HG03442 (cell line): ENCODE measurements around the gene QPCTL.
A peak's percentile ranks its signal among the peaks of the same experiment; 100 is the strongest.
"Not testable (repeated sequence)": the region's sequence is repeated elsewhere in the genome, so short reads cannot be mapped to it uniquely, and the experiment has no call there.

Experiments used
- ATAC-seq: cut with Tn5 transposase; IDR thresholded peaks from one replicate; pipeline ENCODE4 v1.9.1; 2021; ENCODE audit warnings: mild to moderate bottlenecking, moderate library complexity; ENCODE audit not compliant: unreplicated experiment

The QPCTL gene

DNA sequence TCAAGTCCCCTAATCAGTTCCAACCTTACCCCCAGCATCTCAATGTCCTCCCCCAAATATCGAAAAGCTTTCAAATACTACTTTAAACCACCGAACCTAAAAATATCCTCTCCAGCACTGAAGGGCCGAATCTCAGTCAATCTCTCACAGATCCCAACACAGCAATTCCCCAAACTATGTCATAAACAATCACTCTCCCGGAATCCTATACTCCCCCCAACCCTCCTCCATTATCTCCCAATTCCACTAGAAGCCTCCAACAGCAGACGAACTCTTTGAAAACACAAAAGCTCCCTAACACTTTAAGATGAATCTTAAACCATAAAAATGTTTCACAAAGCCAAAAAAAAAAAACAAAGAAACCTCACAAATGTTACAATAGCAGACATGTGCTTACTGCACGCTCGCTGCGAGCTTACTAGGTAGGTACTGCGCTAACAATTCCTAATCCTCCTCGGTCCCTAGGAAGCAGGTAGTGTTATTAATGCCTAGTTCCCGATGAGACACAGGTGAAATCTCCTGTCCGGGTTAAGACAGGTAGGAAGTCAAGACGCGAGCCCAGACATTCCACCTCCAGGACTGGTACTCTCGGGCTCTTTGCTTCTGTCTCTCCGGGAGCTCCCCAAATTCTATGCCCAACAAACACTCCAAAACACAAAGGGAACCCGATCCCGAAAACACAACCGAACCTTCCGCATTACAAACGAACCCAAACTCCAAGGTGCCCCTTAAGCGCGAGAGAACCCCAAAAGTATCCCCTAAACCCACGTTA is 24.1 kb downstream of the QPCTL start:
- no peak for ATAC-seq

DNA sequence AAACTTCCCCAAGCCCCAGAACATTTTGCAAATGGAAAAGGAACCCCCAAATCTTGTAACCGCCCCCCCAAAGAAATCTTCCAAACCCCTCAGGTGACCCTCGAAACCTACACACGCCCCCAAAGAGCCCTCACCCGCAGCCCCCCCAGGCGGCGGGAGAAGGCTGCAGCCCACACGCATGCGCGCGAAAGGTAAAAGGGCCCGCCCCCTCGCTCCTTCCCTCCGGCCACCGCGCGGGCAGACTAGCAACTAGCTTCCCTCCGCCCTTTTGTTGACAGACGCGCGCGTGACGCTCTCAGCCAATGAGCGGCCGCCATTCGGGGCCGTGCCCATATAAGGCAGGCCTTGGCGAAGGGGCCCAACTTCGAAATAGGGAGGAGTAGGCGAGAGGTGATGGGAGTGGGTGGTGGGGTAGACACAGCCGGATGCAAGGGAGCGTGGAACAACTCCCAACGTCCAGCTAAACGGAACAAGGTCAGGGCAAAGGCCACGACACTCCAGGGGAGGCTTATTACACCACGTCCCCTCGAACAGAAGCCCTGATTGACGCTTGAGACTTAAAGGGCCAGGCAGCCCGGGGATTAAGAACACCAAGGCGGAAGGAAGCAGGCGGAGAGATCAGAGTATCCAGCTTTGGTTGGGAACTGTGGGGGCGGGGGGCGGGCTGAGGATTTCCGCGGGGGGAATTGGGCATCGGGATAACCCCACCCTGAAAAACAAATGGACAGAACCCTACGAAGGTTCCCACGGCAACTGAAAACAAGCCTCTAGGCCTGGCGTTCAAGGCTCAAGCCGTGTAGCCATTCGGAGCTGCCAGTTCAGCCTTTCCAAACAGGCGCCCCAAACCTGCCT is 24.9 kb downstream of the QPCTL start:
- peak; percentile 93 for ATAC-seq

DNA sequence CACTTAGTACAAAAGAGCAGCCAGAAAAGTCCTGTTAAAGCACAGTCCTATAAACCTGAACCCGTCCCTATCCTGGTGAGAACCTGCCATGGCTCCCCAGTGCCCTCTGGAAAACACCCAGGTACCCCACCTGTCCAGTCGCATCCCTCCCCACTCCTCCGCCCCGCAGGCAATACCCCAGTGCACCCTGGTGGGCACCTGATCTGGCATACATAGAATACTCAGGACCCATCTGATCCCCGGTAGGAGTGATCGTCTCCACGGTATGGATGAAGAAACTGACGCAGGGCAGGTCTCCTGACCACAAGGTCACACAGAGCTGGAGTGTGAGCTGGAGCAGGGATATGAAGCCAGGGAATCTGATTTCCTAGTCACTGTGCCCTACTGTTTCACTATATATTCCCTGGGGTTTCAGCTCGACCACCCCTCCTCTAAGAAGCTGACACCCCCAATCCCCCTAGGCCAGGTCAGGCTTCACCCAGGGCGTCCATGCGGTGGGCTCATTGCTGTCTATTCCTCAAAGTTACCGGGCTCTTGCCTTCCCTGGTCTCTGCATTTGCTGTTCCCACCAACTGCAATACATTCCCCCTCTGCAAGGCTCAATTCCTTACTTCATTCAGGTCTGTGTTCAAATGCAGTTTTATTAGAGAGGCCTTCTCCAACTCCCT is 25.7 kb downstream of the QPCTL start:
- no peak for ATAC-seq

DNA sequence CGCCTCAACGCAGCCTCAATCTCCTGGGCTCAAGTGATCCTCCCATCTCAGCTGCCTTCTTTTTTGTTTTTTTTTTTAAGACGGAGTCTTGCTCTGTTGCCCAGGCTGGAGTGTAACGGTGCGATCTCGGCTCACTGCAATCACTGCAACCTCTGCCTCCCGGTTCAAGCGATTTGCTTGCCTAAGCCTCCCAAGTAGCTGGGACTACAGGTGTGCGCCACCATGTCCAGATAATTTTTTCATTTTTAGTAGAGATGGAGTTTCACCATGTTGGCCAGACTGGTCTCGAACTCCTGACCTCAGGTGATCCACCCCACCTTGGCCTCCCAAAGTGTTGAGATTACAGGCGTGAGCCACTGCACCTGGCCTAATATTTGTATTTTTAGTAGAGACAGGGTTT is 27.6 kb downstream of the QPCTL start:
- not testable (repeated sequence) for ATAC-seq

DNA sequence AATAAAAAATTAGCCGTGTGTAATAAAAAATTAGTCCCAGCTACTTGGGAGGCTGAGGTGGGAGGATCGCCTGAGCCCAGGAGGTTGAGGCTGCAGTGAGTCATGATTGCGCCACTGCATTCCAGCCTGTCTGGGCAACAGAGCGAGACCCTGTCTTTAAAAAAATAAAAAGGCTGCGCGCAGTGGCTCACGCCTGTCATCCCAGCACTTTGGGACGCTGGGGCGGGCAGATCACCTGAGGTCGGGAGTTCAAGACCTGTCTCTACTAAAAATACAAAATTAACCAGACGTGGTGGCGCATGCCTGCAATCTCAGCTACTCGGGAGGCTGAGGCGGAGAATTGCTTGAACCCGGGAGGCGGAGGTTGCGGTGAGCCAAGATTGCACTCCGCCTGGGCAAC is 36.2 kb downstream of the QPCTL start:
- not testable (repeated sequence) for ATAC-seq

DNA sequence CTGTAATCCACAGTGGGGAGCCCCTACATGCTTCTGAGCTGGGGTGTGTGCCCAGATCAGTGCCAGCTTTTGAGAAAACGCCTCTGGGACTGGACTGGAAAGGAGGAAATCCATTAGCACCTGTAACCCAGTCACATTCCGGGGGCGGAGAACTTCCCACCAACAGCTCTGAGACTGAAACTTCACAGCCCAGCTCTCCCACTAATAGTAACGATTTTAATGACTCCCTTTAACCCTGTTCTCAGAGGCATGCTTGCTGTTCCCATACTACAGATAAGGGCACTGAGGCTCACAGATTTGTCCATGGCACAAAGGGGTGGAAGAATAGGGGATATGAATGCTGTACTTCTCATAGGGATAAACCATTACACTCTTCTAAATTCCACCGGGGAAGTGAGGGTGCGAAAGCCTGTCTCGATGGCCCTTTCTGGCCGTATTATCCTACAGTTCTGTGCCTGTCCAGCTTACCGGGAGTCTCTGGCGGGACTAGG is 37.4 kb downstream of the QPCTL start:
- ATAC-seq = no peak

DNA sequence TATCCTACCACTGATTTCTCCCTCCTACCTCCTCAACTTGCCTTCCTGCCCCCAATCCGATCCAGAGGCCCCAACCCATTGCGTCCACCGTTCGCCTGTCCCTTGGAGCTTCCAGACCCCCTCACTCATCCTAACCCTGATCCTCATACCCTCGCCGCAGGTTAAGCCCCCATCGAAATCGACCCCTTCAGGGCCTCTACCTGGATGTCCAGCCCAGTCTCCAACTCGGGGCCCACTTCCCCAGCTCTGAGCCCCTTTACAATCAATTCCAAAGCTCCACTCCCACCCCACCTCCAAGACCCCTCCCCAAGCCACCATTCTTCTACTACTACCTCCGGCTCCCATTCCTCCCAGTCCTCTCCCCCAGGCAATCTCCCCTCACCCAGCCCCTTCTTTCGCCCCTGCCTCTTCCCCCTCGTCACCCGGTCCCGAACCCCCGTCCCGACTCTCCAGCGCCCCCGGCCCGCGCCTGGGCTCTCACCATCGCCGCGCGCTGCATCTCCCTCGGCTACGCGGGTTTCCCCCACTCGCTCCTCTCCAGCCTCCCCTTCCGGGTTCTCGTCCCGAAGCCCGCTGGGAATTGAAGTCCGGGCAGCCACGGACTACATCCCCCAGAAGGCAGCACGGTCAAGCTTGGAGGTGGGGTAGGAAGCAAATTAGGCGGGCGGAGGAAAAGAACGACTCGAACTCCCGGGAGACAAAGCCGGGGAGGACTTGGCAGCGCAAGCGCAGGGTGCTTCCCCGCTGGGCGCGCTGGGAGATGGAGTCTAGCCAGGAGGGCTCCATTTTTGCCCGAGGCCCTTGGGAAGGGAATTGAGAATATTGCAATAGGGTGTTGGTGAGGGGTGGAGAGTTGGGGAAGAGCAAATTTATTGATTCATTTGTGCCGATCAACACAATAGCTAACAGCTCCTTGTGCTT is 38.2 kb downstream of the QPCTL start, which contains the start of gene FBXO46:
Gene FBXO46 (minus strand): TSS at position 529 of the 921 bp plus-strand sequence. CDS start 17,401 bp downstream, outside the sequence.
- ATAC-seq = peak; percentile 89

DNA sequence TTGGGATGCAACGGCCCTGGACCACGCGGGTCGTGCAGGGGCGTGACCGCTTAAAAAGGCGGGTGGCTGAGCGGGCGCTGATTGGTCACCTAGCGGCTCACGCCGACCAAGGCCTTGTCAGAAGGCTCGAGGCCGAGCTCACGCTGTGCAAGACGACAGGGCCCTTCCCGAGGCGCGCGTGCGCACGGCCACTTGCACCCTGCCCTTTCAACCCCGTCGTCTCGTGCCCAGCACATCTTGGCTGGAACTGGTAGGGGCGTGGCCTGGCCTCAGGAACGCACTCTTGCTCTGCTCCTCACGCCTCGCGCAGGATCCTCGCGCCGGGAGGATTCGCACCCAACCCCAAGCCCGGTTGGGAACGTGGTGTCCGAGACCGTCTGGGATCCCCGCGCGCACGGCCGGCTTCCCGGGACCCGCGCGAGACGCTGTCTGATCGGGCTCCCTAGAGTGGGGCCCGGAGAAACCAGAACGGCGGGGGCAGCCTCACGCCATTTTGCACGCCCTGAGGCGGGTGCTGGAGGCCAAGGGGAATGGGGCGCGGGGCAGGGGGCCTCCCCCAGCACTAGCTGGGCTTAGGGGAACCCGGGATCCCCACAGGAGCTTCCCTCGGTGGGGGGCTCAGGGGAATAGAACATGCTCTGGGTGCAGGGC is 40.8 kb downstream of the QPCTL start, which contains the start of gene MEIOSIN:
Gene MEIOSIN (plus strand): TSS at position 280 of the 651 bp plus-strand sequence. CDS start 1,938 bp downstream, outside the sequence.
- no peak for ATAC-seq

DNA sequence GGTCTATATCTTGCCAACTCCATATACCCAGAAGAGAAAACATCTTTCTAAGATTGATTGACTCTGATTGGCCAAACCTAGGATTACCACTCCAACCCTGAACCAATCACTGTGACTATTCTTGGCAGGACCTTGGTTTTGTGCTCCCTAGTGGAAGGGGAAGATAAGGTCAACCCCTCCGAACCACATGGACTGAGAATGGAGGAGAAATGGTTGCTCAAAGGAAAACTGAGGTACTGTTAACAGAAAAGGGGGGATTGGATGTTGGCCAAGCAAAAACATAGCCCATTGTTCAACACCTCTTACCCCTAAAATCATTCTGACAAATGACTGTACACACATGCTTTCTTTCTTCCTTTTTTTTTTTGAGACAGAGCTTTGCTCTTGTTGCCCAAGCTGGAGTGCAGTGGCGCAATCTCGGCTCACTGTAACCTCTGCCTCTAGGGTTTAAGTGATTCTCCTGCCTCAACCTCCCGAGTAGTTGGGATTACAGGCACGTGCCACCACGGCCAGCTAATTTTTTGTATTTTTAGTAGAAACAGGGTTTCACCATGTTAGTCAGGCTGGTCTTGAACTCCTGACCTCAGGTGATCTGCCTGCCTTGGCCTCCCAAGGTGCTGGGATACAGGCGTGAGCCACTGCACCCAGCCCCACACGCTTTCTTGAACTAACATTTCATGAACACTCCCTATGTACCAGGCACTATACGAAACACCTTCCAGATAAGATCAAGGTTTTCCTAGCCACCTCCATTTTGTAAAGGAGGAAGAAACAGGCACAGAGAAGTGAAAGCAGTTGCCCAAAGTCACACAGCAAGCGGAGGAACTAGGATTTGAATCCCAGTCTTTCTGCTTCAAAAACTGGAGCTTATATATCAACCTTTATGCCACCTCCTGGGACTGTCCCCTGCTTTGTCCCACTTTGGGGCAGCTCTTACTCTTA is 47.3 kb downstream of the QPCTL start:
- ATAC-seq = no peak

DNA sequence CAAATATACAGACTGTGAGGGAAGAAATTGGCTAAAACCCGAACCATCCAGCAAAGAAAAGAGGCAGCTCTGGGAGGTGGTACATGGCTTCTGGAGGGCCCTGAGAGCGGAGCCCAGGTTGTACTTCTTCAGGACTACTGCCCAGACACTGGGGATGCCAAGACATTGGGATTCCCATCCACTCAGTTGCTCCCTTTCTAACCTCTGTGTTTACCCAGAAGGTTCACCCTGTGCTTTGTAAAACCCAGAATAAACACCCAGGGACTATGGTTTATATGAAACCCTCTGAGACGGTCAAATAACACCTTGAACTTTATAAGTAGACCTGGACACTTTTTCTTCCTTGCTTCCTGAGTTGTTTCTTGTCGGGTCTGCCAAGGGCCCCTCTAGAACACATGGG is 50.5 kb downstream of the QPCTL start:
- no peak for ATAC-seq

DNA sequence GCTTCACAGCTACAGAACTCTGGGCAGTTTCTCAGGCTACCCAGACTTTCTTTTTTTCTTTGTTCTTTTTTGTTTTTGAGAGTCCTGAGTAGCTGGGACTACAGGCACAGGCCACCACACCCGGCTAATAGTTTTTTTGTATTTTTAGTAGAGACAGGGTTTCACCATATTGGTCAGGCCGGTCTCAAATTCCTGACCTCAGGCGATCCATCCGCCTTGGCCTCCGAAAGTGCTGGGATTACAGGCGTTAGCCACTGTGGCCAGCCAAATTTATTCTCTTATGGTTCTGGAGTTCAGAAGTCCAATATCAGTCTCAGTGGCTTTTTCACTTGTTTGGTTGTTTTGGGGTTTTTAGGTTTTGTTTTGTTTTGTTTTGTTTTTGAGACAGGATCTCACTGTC is 53.1 kb downstream of the QPCTL start:
- ATAC-seq = no peak

DNA sequence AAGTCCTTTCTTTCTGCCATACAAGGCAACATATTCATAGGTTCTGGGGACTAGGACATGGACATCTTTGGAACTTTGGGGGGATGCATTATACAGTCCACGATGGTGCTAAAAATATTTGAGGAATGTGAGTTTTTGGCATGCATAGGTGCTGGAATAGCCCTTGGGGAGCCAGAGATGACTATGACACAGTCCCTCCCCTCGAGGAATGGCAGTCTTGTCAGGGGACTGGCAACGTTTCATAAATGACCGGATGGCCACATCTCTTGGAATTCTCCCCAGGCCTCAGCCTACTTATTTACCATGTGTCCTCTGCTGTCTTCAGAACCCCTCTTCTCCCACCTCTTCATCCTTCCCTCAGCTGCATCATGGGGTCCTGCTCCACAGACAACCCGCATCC is 54.4 kb downstream of the QPCTL start:
- ATAC-seq = no peak

DNA sequence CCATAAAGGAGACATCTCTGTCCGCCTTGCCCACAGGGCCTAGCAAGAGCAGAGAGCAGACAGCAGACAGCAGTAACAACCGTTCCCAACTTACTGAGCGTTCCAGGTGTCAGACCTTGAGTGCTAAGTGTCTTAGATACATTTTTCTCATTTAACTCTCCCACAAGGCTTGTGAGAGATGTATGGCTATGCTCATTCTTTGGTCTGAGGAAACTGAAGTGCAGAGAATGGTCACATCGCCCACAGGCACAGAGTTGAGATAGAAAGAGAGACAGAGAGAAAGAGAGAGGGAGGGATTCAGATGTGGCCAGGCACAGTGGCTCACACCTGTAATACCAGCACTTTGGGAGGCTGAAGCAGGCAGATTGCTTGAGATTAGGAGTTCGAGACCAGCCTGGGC is 55.0 kb downstream of the QPCTL start:
- ATAC-seq = no peak

DNA sequence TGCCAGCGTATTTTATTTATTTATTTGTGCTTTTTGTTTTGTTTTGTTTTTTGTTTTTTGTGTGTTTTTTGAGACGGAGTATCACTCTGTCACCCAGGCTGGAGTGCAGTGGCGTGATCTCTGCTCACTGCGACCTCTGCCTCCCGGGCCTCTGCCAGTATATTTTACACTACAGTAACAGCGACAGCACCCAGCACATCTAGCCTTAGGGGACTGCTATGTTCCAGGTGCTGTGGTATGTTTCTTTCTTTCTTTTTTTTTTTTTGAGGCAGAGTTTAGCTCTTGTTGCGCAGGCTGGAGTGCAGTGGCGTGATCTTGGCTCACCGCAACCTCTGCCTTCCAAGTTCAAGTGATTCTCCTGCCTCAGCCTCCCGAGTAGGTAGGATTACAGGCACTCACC is 59.0 kb downstream of the QPCTL start:
- ATAC-seq = not testable (repeated sequence)

DNA sequence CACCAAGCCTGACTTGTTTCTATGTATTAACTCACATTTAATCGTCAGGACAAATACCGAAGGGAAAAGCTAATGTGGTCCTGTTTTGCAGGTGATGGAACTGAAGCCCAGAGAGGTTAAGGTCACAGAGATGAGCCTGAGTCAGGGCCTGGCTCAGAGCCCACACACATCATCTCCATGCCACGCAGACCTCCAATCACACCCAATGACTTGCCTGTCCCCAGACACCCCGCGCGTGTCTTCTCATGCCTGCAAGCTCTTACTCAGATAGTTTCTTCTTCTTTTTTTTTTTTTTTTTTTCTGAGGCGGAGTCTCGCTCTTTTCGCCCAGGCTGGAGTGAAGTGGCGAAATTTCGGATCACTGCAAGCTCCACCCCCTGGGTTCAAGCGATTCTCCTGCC is 60.2 kb downstream of the QPCTL start:
- no peak for ATAC-seq

DNA sequence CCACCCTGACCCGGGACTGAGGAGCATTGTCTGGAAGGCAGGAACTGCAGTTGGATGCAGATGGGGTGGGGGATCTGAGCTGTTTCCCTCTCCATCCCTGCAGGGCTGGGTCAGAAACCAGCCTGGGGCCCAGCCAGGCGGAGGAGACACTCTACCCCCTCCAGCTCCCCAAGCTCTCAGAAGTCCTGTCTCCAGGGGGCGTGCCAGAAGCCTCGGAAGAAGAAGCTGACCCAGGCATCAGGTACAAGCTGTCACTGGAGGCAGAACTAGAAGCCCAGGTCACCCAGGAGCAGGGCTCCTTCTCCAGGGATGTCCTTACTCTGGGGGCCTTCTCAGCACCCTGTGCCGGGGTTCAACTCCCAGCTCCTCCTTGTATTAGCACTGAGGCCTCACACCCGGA is 61.1 kb downstream of the QPCTL start:
- ATAC-seq = no peak
